OCI-LY7 (cell line): ENCODE measurements around the gene TMEM151B. TPM values are rescaled to one million over a fixed set of nuclear protein-coding genes. Genes with fewer than 3 reads are reported as not detected.

Experiments used
- BruUV-seq: library from RNA; stranded (reverse); fragments of 400-500 nt; replicated peaks from 2 replicates; lab custom pipeline; 2021; lab: Mats Ljungman, UMichigan
- CTCF ChIA-PET: fragments of 300-600 bp; sonication (Branson Sonifier 250); formaldehyde crosslinking; loops from one replicate; lab custom pipeline; 2022; ENCODE audit warnings: antibody characterized with exemption; ENCODE audit not compliant: unreplicated experiment; lab: Charles Lee
- POLR2A ChIA-PET: fragments of 300-600 bp; sonication (Branson Sonifier 250); formaldehyde crosslinking; loops from one replicate; lab custom pipeline; 2022; ENCODE audit warnings: antibody characterized with exemption; lab: Charles Lee
- DNase-seq: peaks from one replicate; pipeline ENCODE4 v3.0.0-alpha.2; 2015; ENCODE audit warnings: low spot score
- H2AFZ ChIP-seq: fragments of 200-600 bp; sonication (generic), shearing (Covaris generic); 2 replicates; pipeline ENCODE4 v1.6.1; 2014; ENCODE audit warnings: mild to moderate bottlenecking, antibody characterized with exemption, low read length, moderate library complexity
- H3K27ac ChIP-seq: fragments of 200-600 bp; sonication (generic); 2 replicates; pipeline ENCODE4 v1.5.1; 2014; ENCODE audit warnings: mixed run types, low read depth, mild to moderate bottlenecking, moderate library complexity, low read length, inconsistent platforms; ENCODE audit not compliant: poor library complexity, severe bottlenecking
- H3K36me3 ChIP-seq: fragments of 200-600 bp; sonication (generic); 2 replicates; pipeline ENCODE4 v1.6.1; 2014; ENCODE audit warnings: mild to moderate bottlenecking, antibody characterized with exemption, low read length, moderate library complexity, mixed read lengths; ENCODE audit not compliant: insufficient read depth
- H3K4me1 ChIP-seq: fragments of 200-600 bp; sonication (generic); 2 replicates; pipeline ENCODE4 v1.5.1; 2014; ENCODE audit warnings: mild to moderate bottlenecking, low read length; ENCODE audit not compliant: insufficient read depth, poor library complexity, severe bottlenecking
- H3K4me2 ChIP-seq: fragments of 200-600 bp; sonication (generic); 2 replicates; pipeline ENCODE4 v1.6.1; 2014; ENCODE audit warnings: mild to moderate bottlenecking, low read length
- H3K4me3 ChIP-seq: fragments of 200-600 bp; sonication (generic); 2 replicates; pipeline ENCODE4 v1.5.1; 2014; ENCODE audit warnings: mild to moderate bottlenecking, low read depth, low read length; ENCODE audit not compliant: poor library complexity, severe bottlenecking
- H3K79me2 ChIP-seq: fragments of 200-600 bp; sonication (generic); 2 replicates; pipeline ENCODE4 v1.6.1; 2016; ENCODE audit warnings: low read depth, mild to moderate bottlenecking, low read length, moderate library complexity, mixed read lengths; ENCODE audit not compliant: insufficient read depth
- H3K9me2 ChIP-seq: fragments of 200-600 bp; sonication (generic); 2 replicates; pipeline ENCODE4 v1.6.1; 2016; ENCODE audit warnings: mild to moderate bottlenecking, low read length, mixed read lengths; ENCODE audit not compliant: insufficient read depth
- H3K9me3 ChIP-seq: fragments of 200-600 bp; sonication (generic); 2 replicates; pipeline ENCODE4 v1.6.1; 2014; ENCODE audit warnings: mild to moderate bottlenecking, mixed run types, low read length, mixed read lengths
- H4K20me1 ChIP-seq: fragments of 200-600 bp; sonication (generic); 2 replicates; pipeline ENCODE4 v1.6.1; 2014; ENCODE audit warnings: mild to moderate bottlenecking, antibody characterized with exemption, low read length, moderate library complexity, mixed read lengths; ENCODE audit not compliant: insufficient read depth
- EZH2phosphoT487 ChIP-seq: fragments of 200-600 bp; sonication (generic); IDR thresholded peaks from 2 replicates; pipeline ENCODE4 v1.6.1; 2018; ENCODE audit warnings: low read depth, borderline replicate concordance, mild to moderate bottlenecking, mixed run types, antibody characterized with exemption, low read length, moderate library complexity, mixed read lengths
- intact Hi-C: fragments of 100-400 bp; cut with micrococcal nuclease; formaldehyde crosslinking; loops from one replicate; pipeline ENCODE4 v1.10.0; 2022; ENCODE audit not compliant: unreplicated experiment
- total RNA-seq, 2 experiments: library from RNA; depleted of rRNA in 1 of 2; stranded (reverse); fragments of >200 nt in 1 of 2; shearing (Covaris generic) in 1 of 2; gene quantifications; 2 replicates each; pipeline ENCODE4 v1.2.3, GENCODE V29; 2014 to 2022
- TF ChIP-seq, protein P1 (sequence below): fragments of 200-600 bp; sonication (generic); conservative IDR thresholded peaks from 2 replicates; pipeline ENCODE4 v1.5.1; 2014; ENCODE audit warnings: mild to moderate bottlenecking, antibody characterized with exemption, low read length, moderate library complexity, mixed read lengths

The TMEM151B gene
- total RNA-seq, 2 experiments from 2014 or later = 0.15 TPM; not detected in 1

DNA sequence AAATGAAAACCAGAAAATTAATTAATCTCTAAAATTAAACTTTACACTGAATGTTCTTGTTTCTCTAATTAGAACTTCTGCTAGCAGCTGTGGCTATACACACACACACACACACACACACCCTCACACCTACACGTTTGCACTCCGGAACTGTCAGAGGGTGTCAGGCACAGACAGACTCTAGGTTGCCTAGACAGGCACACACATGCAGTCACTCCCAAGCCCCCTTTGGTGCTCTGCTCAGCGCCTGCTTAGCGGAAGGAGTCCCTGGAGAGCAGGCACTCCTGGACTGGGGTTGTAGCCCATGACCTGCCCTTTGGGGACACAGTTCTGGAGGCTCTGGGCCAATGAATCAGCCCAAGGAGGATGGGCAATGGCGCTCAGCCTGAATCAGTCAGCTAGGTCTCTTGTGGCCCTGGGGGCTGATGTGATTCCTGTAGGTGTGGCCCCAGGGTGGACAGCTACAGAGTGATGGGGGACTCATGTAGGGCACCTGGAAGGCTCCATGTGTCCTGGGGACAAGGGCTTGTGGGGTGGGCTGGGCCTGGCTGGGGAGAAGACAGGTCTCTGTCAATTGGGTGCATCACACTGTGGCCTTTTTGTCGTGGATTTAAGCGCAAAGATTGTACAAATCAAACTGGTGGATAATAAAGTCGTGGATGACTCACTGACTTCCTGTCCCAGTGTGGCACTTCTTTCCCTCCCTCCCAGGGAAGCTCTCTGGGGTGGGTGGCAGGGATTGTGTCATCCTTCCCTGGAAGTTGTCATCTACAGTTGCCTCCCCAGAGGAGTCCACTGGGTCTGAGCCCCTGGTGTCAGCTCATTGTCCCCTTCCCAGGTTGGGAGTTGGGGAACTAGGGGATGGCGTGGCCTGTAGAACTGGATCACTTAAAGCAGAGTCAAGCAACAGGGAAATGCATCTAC lies 8.8 kb downstream of the TMEM151B start:
- Histone ChIP-seq H2AFZ (no peak overlapping the region), H3K9me3 (no peaks in the 10 kb centered on the region), H3K79me2 (no peaks in the 10 kb centered on the region), H3K4me1 (no peaks in the 10 kb centered on the region), H3K27ac (no peak overlapping the region), H3K4me3 (no peak overlapping the region), H3K36me3 (no peaks in the 10 kb centered on the region), H3K4me2 (no peak overlapping the region), H4K20me1 (no peaks in the 10 kb centered on the region), H3K9me2 (no peaks in the 10 kb centered on the region)
- POLR2A ChIA-PET = no interaction called here
- TF ChIP-seq EZH2phosphoT487 = no peak
- TF ChIP-seq, protein P1, sequence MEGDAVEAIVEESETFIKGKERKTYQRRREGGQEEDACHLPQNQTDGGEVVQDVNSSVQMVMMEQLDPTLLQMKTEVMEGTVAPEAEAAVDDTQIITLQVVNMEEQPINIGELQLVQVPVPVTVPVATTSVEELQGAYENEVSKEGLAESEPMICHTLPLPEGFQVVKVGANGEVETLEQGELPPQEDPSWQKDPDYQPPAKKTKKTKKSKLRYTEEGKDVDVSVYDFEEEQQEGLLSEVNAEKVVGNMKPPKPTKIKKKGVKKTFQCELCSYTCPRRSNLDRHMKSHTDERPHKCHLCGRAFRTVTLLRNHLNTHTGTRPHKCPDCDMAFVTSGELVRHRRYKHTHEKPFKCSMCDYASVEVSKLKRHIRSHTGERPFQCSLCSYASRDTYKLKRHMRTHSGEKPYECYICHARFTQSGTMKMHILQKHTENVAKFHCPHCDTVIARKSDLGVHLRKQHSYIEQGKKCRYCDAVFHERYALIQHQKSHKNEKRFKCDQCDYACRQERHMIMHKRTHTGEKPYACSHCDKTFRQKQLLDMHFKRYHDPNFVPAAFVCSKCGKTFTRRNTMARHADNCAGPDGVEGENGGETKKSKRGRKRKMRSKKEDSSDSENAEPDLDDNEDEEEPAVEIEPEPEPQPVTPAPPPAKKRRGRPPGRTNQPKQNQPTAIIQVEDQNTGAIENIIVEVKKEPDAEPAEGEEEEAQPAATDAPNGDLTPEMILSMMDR = no peak
- BruUV-seq = no TSS peak
- no peak for DNase-seq
- CTCF ChIA-PET = no interaction called here
- intact Hi-C loops = no loop called here

DNA sequence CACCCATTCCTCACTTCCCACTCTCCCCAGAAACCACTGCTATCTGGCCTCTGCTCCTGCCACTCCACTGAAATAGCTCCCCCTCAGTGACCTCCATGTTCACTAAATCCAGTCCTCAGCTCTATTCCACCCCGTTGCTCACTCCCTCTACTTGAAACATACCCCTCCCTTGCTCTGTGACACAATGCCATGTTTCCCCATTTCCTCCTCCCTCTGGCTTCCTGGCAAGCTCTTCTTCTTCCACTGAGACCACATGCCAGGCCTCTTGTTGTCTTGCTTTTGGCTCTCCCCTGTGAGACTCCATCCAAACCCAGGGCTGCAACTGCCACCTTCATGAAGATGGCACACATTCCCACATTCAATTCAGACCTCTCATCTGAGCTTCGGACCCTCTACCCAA lies 13.9 kb downstream of the TMEM151B start:
- TF ChIP-seq EZH2phosphoT487 = no peak
- TF ChIP-seq, protein P1 = no peak
- Histone ChIP-seq H3K79me2 (no peaks in the 10 kb centered on the region), H3K36me3 (no peaks in the 10 kb centered on the region), H3K9me2 (no peaks in the 10 kb centered on the region), H3K4me2 (no peak overlapping the region), H4K20me1 (no peaks in the 10 kb centered on the region), H3K4me3 (no peak overlapping the region), H3K9me3 (no peaks in the 10 kb centered on the region), H2AFZ (no peak overlapping the region), H3K4me1 (no peaks in the 10 kb centered on the region), H3K27ac (no peak overlapping the region)
- BruUV-seq = no TSS peak
- no peak for DNase-seq
- ChIA-PET POLR2A (no interaction called here), CTCF (no interaction called here)
- intact Hi-C loops = no loop called here

DNA sequence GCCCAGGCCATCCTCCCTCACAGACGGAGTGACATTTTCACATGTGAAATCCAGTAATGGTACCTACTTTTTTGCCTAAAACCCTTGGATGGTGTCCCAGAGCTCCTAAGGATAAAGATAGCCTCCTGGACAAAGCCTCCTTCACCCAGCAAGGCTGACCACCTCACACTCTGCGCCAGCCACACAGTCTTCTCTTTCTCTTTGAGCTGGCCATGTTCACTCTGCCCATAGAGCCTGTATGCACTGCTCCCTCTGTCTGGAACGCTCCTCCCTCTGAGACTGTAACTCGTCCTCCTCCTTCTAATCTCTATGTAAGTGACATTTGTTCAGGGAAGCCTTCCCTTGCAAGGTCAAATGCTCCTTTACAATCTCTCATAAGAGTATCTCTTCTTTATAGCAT lies 14.6 kb downstream of the TMEM151B start:
- H3K9me2 ChIP-seq = no peaks in the 10 kb centered on the region
- H3K79me2 ChIP-seq = no peaks in the 10 kb centered on the region
- no peaks in the 10 kb centered on the region for H4K20me1 ChIP-seq
- no peak for DNase-seq
- H3K4me3 ChIP-seq = no peak overlapping the region
- BruUV-seq = no TSS peak
- CTCF ChIA-PET = interaction anchor here (0.7 kb wide), 1 partner anchor 21 kb away, joined by 4 read pairs; no protein-coding TSS in a partner anchor
- H3K27ac ChIP-seq = no peak overlapping the region
- H2AFZ ChIP-seq = no peak overlapping the region
- no peaks in the 10 kb centered on the region for H3K36me3 ChIP-seq
- POLR2A ChIA-PET = no interaction called here
- no peaks in the 10 kb centered on the region for H3K4me1 ChIP-seq
- TF ChIP-seq, protein P1 = no peak
- no peak for TF ChIP-seq EZH2phosphoT487
- intact Hi-C loops = no loop called here
- no peaks in the 10 kb centered on the region for H3K9me3 ChIP-seq
- no peak overlapping the region for H3K4me2 ChIP-seq
